ENCODE results near the gene C1QTNF12.

The C1QTNF12 gene

DNA sequence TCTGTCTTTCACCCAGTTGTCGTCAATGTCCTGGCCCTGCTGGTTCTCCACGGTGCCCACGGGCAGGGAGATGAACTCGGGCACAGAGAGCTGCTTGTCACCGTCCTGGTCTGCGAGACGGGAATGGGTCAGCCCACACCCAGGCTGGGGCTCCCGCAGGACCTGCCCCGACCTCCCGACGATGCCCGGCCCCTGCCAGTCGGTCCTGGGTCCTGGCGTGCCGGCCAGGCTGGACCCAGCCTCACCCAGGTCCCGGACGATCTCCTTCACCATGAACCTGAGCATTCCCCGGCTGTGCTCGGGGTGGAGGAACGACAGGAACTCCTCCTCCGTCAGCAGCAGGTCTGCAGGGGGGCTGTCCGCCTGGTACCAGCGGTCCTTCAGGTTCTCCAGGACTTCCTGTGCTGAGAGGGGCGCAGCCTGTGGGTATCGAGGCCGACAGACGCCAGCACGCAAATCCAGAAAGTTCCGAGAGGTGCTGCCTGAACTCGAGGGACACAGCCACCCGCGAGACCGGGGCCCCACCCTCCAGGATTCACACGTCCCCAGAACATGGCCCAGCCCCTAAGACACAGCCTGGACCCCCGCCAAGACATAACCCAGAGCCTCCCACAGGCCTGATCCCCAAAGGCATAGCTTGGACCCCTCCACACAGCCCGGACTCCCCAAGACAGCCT, 27.9 kb downstream of the C1QTNF12 start:
- TF ChIP-seq, protein P1, sequence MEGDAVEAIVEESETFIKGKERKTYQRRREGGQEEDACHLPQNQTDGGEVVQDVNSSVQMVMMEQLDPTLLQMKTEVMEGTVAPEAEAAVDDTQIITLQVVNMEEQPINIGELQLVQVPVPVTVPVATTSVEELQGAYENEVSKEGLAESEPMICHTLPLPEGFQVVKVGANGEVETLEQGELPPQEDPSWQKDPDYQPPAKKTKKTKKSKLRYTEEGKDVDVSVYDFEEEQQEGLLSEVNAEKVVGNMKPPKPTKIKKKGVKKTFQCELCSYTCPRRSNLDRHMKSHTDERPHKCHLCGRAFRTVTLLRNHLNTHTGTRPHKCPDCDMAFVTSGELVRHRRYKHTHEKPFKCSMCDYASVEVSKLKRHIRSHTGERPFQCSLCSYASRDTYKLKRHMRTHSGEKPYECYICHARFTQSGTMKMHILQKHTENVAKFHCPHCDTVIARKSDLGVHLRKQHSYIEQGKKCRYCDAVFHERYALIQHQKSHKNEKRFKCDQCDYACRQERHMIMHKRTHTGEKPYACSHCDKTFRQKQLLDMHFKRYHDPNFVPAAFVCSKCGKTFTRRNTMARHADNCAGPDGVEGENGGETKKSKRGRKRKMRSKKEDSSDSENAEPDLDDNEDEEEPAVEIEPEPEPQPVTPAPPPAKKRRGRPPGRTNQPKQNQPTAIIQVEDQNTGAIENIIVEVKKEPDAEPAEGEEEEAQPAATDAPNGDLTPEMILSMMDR (IDR thresholded peaks at IDR 0.05; ENCODE audit: insufficient read depth, low read length, poor library complexity, severe bottlenecking) = no peak
- peaks cover 41% of the 10 kb centered on the region for H3K36me3 ChIP-seq (ENCODE audit: control insufficient read depth, insufficient read depth, low read length)
- no peak overlapping the region for H3K4me3 ChIP-seq (replicated peaks; ENCODE audit: low read depth, low read length)
- no peaks in the 10 kb centered on the region for H3K27me3 ChIP-seq (replicated peaks; ENCODE audit: control insufficient read depth, insufficient read depth, low read length)
- DNase-seq (ENCODE audit: extremely low read depth, insufficient read length) = no peak

DNA sequence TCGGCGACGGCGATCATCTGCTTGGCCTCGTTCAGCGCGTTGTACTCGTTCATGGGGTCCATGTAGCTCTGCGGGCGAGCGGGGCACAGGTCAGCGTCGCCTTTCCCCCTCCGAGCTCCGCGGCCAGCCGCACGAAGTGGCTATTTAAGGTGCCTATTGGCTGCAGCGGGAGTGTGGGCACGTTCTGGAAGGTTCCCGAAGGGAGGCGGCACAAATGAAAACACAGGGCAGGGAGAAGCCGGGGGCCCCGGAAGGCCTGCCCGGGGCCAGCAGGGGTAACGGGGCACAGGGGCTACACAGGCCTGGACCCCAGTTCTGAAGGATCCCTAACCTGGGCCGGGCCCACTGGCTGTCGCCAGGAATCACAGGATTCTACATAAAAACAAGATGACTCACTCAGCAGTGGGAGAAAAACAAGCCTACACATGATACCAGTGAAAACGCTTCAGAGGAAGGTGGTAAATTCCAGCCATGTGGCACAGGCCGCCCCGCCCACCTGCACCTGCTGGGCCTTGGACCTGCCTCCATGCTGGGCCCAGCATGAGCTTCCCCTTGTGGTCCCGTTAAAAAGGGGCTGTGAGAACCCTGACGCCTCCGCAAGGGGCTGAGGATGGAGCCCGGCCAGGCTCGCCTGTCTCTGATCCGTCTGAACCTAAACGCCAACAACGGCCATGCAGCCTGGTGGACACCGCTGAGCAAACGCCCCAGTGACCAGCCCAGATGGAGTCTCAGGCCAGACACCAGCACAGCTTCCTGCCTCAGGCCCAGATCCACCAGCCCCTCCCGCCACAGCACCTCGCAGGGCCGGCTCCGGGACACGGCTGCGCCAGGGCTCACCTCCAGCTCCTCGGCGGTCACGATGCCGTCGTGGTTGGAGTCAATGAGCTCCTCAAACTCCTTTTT, 28.6 kb downstream of the C1QTNF12 start:
- TF ChIP-seq, protein P1 (IDR thresholded peaks at IDR 0.05; ENCODE audit: insufficient read depth, low read length, poor library complexity, severe bottlenecking) = no peak
- Histone ChIP-seq H3K27me3 (replicated peaks; ENCODE audit: control insufficient read depth, insufficient read depth, low read length) (no peaks in the 10 kb centered on the region), H3K36me3 (ENCODE audit: control insufficient read depth, insufficient read depth, low read length) (peaks cover 36% of the 10 kb centered on the region), H3K4me3 (replicated peaks; ENCODE audit: low read depth, low read length) (no peak overlapping the region)
- no peak for DNase-seq (ENCODE audit: extremely low read depth, insufficient read length)

DNA sequence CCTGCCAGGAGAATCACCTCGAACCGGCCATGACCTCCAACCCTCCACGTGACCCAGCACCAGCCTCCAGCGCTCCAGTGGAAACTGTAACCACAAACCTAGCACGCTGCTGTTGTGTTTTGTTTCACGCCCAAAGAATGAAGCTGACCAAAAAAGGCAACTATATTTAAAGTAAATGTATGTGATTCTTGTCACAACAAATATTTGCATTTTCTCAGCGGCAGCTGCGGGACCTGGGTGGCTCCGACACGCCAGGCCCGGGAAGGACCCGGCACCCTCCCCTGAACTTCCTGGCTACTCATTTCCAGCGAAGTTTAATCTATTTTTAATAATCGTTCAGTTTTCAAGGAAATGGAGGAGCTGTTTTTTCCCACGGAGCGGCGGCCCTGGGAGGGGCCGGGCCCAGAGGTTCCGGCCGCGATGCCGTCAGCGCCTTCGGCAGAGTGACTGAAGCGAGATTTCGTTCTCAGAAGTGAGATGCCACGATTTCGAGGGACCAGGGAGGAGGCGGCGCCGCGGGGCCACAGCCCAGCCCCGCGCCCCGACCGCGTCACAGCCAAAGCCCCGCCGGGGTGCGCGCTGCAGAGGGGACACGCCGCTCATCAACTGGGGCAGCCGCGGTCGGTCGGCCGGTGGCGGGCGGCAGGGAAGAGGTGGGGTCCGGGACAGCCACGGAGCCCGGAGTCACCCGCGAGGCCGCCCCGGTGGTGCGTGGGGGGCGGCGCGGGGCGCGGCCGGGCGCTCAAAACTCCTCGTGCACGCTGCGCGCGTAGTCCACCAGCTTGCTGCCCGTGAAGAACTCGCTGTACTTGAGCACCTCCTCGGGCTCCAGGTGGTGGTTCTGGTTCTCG, 29.5 kb downstream of the C1QTNF12 start:
- Histone ChIP-seq H3K4me3 (replicated peaks; ENCODE audit: low read depth, low read length) (no peak overlapping the region), H3K36me3 (ENCODE audit: control insufficient read depth, insufficient read depth, low read length) (peaks cover 32% of the 10 kb centered on the region), H3K27me3 (replicated peaks; ENCODE audit: control insufficient read depth, insufficient read depth, low read length) (no peaks in the 10 kb centered on the region)
- DNase-seq (ENCODE audit: extremely low read depth, insufficient read length) = no peak
- TF ChIP-seq, protein P1 (IDR thresholded peaks at IDR 0.05; ENCODE audit: insufficient read depth, low read length, poor library complexity, severe bottlenecking) = no peak

DNA sequence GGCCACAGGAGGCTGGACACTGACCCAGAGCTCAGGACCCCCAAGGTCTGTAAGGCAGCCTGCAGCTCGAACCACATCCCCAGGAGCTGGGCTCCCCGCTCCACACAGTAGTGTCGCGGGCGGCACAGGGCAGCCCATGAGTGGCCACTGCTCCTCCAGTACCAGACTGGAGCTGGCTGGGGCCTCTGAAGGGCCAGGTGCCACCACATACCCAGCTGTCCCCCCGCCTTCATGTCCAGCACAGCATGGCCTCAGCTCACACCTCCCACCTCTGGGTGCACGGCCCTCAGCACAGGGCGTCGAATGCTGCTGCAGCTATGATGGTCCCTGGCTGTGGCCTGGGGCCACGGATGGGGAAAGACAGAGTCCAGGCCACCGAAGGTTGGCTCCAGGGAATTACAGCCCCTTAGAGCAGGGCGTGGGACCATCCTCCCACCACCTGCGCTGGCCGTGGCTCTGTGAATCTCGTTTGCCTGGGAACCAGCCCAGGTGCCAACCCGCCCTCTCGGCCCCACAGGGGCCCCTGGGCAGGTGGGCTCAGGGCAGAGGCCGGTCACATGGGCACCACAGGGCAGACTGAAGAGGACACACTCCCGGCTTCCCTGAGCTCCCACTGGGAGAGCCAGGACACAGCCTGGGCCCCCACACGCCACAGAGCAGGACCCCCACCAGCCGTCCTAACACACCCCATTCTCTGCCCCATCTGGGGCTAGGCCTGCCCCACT, 30.5 kb downstream of the C1QTNF12 start:
- TF ChIP-seq, protein P1 (IDR thresholded peaks at IDR 0.05; ENCODE audit: insufficient read depth, low read length, poor library complexity, severe bottlenecking) = no peak
- peaks cover 29% of the 10 kb centered on the region for H3K36me3 ChIP-seq (ENCODE audit: control insufficient read depth, insufficient read depth, low read length)
- no peak for DNase-seq (ENCODE audit: extremely low read depth, insufficient read length)
- no peak overlapping the region for H3K4me3 ChIP-seq (replicated peaks; ENCODE audit: low read depth, low read length)
- H3K27me3 ChIP-seq (replicated peaks; ENCODE audit: control insufficient read depth, insufficient read depth, low read length) = no peaks in the 10 kb centered on the region

DNA sequence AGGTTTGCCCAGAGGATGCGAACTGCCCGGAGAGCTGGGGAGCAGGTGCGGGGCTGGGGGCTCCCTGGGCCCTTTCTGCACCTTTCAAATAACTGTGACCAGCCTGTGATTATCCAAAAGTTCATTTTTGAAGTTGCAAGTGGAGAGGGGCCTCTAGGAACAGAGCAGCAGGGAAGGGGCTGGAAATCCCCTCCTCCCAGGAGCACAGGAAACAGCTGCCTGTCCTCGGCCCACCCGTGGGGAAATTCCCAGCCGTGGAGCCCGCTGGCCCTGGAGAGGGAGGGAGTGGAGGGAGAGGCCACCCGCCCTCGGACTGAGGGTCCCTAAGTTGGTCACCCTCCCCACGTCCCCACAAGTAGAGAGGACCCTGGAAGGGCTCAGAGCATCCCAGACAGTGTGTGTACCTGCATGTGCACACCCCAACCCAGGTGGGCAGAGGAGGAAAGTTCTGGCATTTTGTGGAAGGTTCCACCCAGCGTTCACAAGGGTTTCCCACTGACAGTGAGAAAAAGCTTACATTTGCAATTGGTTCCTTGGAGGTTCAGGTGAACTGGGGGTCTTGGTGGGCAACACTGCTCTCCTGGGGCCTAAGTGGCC, 31.3 kb downstream of the C1QTNF12 start:
- peaks cover 26% of the 10 kb centered on the region for H3K36me3 ChIP-seq (ENCODE audit: control insufficient read depth, insufficient read depth, low read length)
- H3K27me3 ChIP-seq (replicated peaks; ENCODE audit: control insufficient read depth, insufficient read depth, low read length) = no peaks in the 10 kb centered on the region
- DNase-seq (ENCODE audit: extremely low read depth, insufficient read length) = no peak
- TF ChIP-seq, protein P1 (IDR thresholded peaks at IDR 0.05; ENCODE audit: insufficient read depth, low read length, poor library complexity, severe bottlenecking) = no peak
- H3K4me3 ChIP-seq (replicated peaks; ENCODE audit: low read depth, low read length) = no peak overlapping the region

Measured in GM06990 (cell line).